OCI-LY1 (cell line): ENCODE data around the gene ZSCAN2.

ENCODE experiments used
- CTCF ChIP-seq: fragments of 200-600 bp; sonication (generic), shearing (Covaris generic); IDR thresholded peaks from 2 replicates; pipeline ENCODE4 v1.5.1; 2017; ENCODE audit warnings: mild to moderate bottlenecking, antibody characterized with exemption, low read length, moderate library complexity, mixed read lengths
- EZH2 ChIP-seq: fragments of 200-600 bp; sonication (generic), shearing (Covaris generic); IDR thresholded peaks from 2 replicates; pipeline ENCODE4 v1.8.0; 2017; ENCODE audit warnings: borderline replicate concordance, mixed run types, mild to moderate bottlenecking, antibody characterized with exemption, low read length, moderate library complexity, mixed read lengths

- TF ChIP-seq CTCF = no peak
- TF ChIP-seq EZH2 = no peak
Measured at GRCh38 chr15:84629033-84629432, 28.2 kb downstream of the ZSCAN2 start.
